Naive thymus-derived CD4-positive, alpha-beta T cell (primary cell): ENCODE data around the gene NOP14. TPM values are rescaled to one million over a fixed set of nuclear protein-coding genes. Genes with fewer than 3 reads are reported as not detected.

ENCODE experiments used
- ATAC-seq: fragments of 150-1000 bp; cut with Tn5 transposase; 2 replicates; pipeline ENCODE4 v1.10.0; 2021; ENCODE audit warnings: mild to moderate bottlenecking, moderate library complexity
- CTCF ChIA-PET: fragments of 350-600 bp; sonication (Branson Sonifier 250); formaldehyde crosslinking; loops from one replicate; lab custom pipeline; 2021; ENCODE audit warnings: antibody characterized with exemption; lab: Charles Lee
- POLR2A ChIA-PET: fragments of 350-600 bp; sonication (Branson Sonifier 250); formaldehyde crosslinking; loops from one replicate; lab custom pipeline; 2021; ENCODE audit warnings: antibody characterized with exemption, inconsistent platforms; lab: Charles Lee
- DNase-seq, 9 donors: peaks; one replicate each; pipeline versions ENCODE4 v3.0.0 to v3.0.0-alpha.2; 2020 to 2022; ENCODE audit warnings: mixed read lengths in 1 of 9
- H3K27ac ChIP-seq: one replicate; pipeline ENCODE4 v1.7.0; 2013; ENCODE audit warnings: mild to moderate bottlenecking, low read depth, low read length, moderate library complexity
- H3K27me3 ChIP-seq, 2 donors: one replicate each; pipeline ENCODE4 v1.7.0; 2013; ENCODE audit warnings: low read length in 2 of 2, mild to moderate bottlenecking in 2 of 2, moderate library complexity in 2 of 2; ENCODE audit not compliant: control insufficient read depth in 2 of 2, insufficient read depth in 2 of 2
- H3K36me3 ChIP-seq, 3 experiments: 1 replicate in 2 of 3; 2 replicates in 1 of 3; pipeline ENCODE4 v1.7.0; 2013; ENCODE audit warnings: low read length in 3 of 3, mild to moderate bottlenecking in 3 of 3, moderate library complexity in 1 of 3; ENCODE audit not compliant: insufficient read depth in 3 of 3, control insufficient read depth in 2 of 3
- H3K4me1 ChIP-seq, 2 donors: one replicate each; pipeline ENCODE4 v1.7.0; 2013; ENCODE audit warnings: low read length in 2 of 2, mild to moderate bottlenecking in 2 of 2, moderate library complexity in 1 of 2; ENCODE audit not compliant: control insufficient read depth in 2 of 2, insufficient read depth in 2 of 2
- H3K4me3 ChIP-seq: 2 replicates; pipeline ENCODE4 v1.7.0; 2013; ENCODE audit warnings: mild to moderate bottlenecking, low read length
- H3K9me3 ChIP-seq, 3 experiments: 1 replicate in 2 of 3; 2 replicates in 1 of 3; pipeline ENCODE4 v1.7.0; 2013; ENCODE audit warnings: low read length in 3 of 3; ENCODE audit not compliant: control insufficient read depth in 2 of 3
- H3K27ac Mint-ChIP-seq, 9 donors: one replicate each; pipeline ENCODE4 v1.8.0; 2020 to 2022; ENCODE audit warnings: mixed read lengths in 9 of 9, mild to moderate bottlenecking in 8 of 9, moderate library complexity in 5 of 9, inconsistent platforms in 2 of 9
- H3K27me3 Mint-ChIP-seq, 5 donors: one replicate each; pipeline ENCODE4 v1.8.0; 2021 to 2022; ENCODE audit warnings: mixed read lengths in 5 of 5, mild to moderate bottlenecking in 1 of 5
- H3K36me3 Mint-ChIP-seq, 5 donors: one replicate each; pipeline ENCODE4 v1.8.0; 2020 to 2022; ENCODE audit warnings: mixed read lengths in 5 of 5, mild to moderate bottlenecking in 3 of 5, inconsistent platforms in 1 of 5
- H3K4me1 Mint-ChIP-seq, 7 donors: one replicate each; pipeline ENCODE4 v1.8.0; 2020 to 2022; ENCODE audit warnings: mixed read lengths in 7 of 7, mild to moderate bottlenecking in 3 of 7, inconsistent platforms in 1 of 7
- H3K4me3 Mint-ChIP-seq, 10 donors: one replicate each; pipeline ENCODE4 v1.8.0; 2020 to 2022; ENCODE audit warnings: mild to moderate bottlenecking in 10 of 10, mixed read lengths in 10 of 10, moderate library complexity in 6 of 10, inconsistent platforms in 2 of 10
- H3K9me3 Mint-ChIP-seq, 11 donors: one replicate each; pipeline ENCODE4 v1.8.0; 2020 to 2022; ENCODE audit warnings: mixed read lengths in 11 of 11, mild to moderate bottlenecking in 4 of 11, inconsistent platforms in 1 of 11, moderate library complexity in 1 of 11
- intact Hi-C, 2 donors: fragments of 100-400 bp; cut with micrococcal nuclease; formaldehyde crosslinking; loops; one replicate each; pipeline ENCODE4 v1.15.1; 2023
- polyA plus RNA-seq, 2 donors: library from polyadenylated mRNA; unstranded; fragments of 300-500 nt; fragmentation: Illumina TruSeq; gene quantifications; one replicate each; pipeline ENCODE4 v1.2.3, GENCODE V29; 2021
- total RNA-seq, 6 experiments: library from RNA in 5 of 6; stranded (reverse) in 5 of 6; gene quantifications; 1 replicate in 5 of 6; 2 replicates in 1 of 6; pipeline ENCODE4 v1.2.3 and lab custom pipeline; 2021 to 2026

Gene NOP14
- total and polyA plus RNA-seq, 7 experiments from 2014 or later, result 12.6 to 59.8 (median 33.7) TPM

GRCh38 chr4:2914256-2915126 lies 48.7 kb downstream of the NOP14 start:
- no peaks in the 10 kb centered on the region for H3K27me3 ChIP-seq
- no peak overlapping the region for H3K4me3 Mint-ChIP-seq
- H3K36me3 Mint-ChIP-seq, result peaks cover 7 to 62% (median 31%) of the 10 kb centered on the region in 5 donors
- peaks cover 8 to 67% (median 23%) of the 10 kb centered on the region in 3 experiments for H3K36me3 ChIP-seq
- H3K4me1 ChIP-seq, result no peaks in the 10 kb centered on the region
- intact Hi-C loops, result no loop called here
- H3K27me3 Mint-ChIP-seq, result no peaks in the 10 kb centered on the region
- H3K4me3 ChIP-seq, result no peak overlapping the region
- no peaks in the 10 kb centered on the region for H3K9me3 ChIP-seq
- H3K27ac ChIP-seq, result no peak overlapping the region
- POLR2A ChIA-PET, result no interaction called here
- H3K4me1 Mint-ChIP-seq, result peaks cover 9 to 29% (median 25%) of the 10 kb centered on the region in 7 donors
- CTCF ChIA-PET, result no interaction called here
- DNase-seq, result no peak
- ATAC-seq, result no peak
- H3K27ac Mint-ChIP-seq, result peak overlapping the region in 6 of 9 donors; percentile 21 to 75 (median 40)
- peaks cover 0 to 5% (median 0%) of the 10 kb centered on the region in 11 donors for H3K9me3 Mint-ChIP-seq

- Mint-ChIP-seq H3K27me3 (no peaks in the 10 kb centered on the region), H3K36me3 (peaks cover 6 to 56% (median 22%) of the 10 kb centered on the region in 5 donors), H3K4me3 (no peak overlapping the region), H3K9me3 (peaks cover 0 to 3% (median 0%) of the 10 kb centered on the region in 11 donors), H3K4me1 (peaks cover 6 to 22% (median 16%) of the 10 kb centered on the region in 7 donors), H3K27ac (peak overlapping the region in 1 of 9 donors; percentile 33)
- H3K27ac ChIP-seq, result no peak overlapping the region
- intact Hi-C loops, result no loop called here
- ATAC-seq (no peak), DNase-seq (no peak)
- peaks cover 13 to 81% (median 24%) of the 10 kb centered on the region in 3 experiments for H3K36me3 ChIP-seq
- ChIA-PET CTCF (no interaction called here), POLR2A (interaction anchor here (0.8 to 1.3 kb wide), 2 partner anchors 49 to 72 kb away, joined by 3 read pairs; no protein-coding TSS in a partner anchor)
- H3K4me1 ChIP-seq, result no peaks in the 10 kb centered on the region
- no peak overlapping the region for H3K4me3 ChIP-seq
- H3K27me3 ChIP-seq, result no peaks in the 10 kb centered on the region
- H3K9me3 ChIP-seq, result no peaks in the 10 kb centered on the region
Observed at GRCh38 chr4:2913168-2913567, 50.0 kb downstream of the NOP14 start.

- H3K27ac Mint-ChIP-seq, result no peak overlapping the region
- no peaks in the 10 kb centered on the region for H3K27me3 Mint-ChIP-seq
- Histone ChIP-seq H3K4me1 (peaks cover 7 to 11% of the 10 kb centered on the region in 2 donors), H3K36me3 (peaks cover 13 to 88% (median 32%) of the 10 kb centered on the region in 3 experiments), H3K27ac (no peak overlapping the region), H3K27me3 (no peaks in the 10 kb centered on the region), H3K4me3 (no peak overlapping the region), H3K9me3 (no peaks in the 10 kb centered on the region)
- POLR2A ChIA-PET, result interaction anchor here (0.7 kb wide), 1 partner anchor 65 kb away, joined by 3 read pairs; no protein-coding TSS in a partner anchor
- DNase-seq, result no peak
- intact Hi-C loops, result no loop called here
- CTCF ChIA-PET, result interaction anchor here (0.6 to 0.7 kb wide), 3 partner anchors 28 to 753 kb away, joined by 3 read pairs; no protein-coding TSS in a partner anchor
- no peak for ATAC-seq
- peaks cover 0 to 3% (median 0%) of the 10 kb centered on the region in 11 donors for H3K9me3 Mint-ChIP-seq
- H3K4me3 Mint-ChIP-seq, result no peak overlapping the region
- H3K36me3 Mint-ChIP-seq, result peaks cover 6 to 51% (median 9%) of the 10 kb centered on the region in 5 donors
- H3K4me1 Mint-ChIP-seq, result peaks cover 6 to 20% (median 12%) of the 10 kb centered on the region in 7 donors
Observed at GRCh38 chr4:2911868-2912267, 51.3 kb downstream of the NOP14 start.

GRCh38 chr4:2910409-2910808 lies 52.8 kb downstream of the NOP14 start:
- Mint-ChIP-seq H3K27ac (peak overlapping the region in 2 of 9 donors; percentile 15 to 34), H3K4me3 (no peak overlapping the region), H3K27me3 (no peaks in the 10 kb centered on the region), H3K4me1 (peaks cover 14 to 31% (median 23%) of the 10 kb centered on the region in 7 donors), H3K9me3 (no peaks in the 10 kb centered on the region), H3K36me3 (peaks cover 4 to 52% (median 16%) of the 10 kb centered on the region in 5 donors)
- no peak overlapping the region for H3K4me3 ChIP-seq
- H3K27ac ChIP-seq, result no peak overlapping the region
- ChIA-PET POLR2A (no interaction called here), CTCF (no interaction called here)
- peaks cover 13 to 80% (median 29%) of the 10 kb centered on the region in 3 experiments for H3K36me3 ChIP-seq
- no peak for DNase-seq
- H3K4me1 ChIP-seq, result peaks cover 15 to 20% of the 10 kb centered on the region in 2 donors
- no peaks in the 10 kb centered on the region for H3K27me3 ChIP-seq
- H3K9me3 ChIP-seq, result no peaks in the 10 kb centered on the region
- intact Hi-C loops, result no loop called here
- no peak for ATAC-seq

- intact Hi-C loops, result no loop called here
- Histone ChIP-seq H3K36me3 (peaks cover 13 to 80% (median 29%) of the 10 kb centered on the region in 3 experiments), H3K27me3 (no peaks in the 10 kb centered on the region), H3K4me1 (peaks cover 15 to 20% of the 10 kb centered on the region in 2 donors), H3K27ac (no peak overlapping the region), H3K9me3 (no peaks in the 10 kb centered on the region), H3K4me3 (no peak overlapping the region)
- ATAC-seq, result no peak
- no peaks in the 10 kb centered on the region for H3K9me3 Mint-ChIP-seq
- ChIA-PET CTCF (interaction anchor here (0.6 kb wide), 1 partner anchor 960 kb away, joined by 3 read pairs; no protein-coding TSS in a partner anchor), POLR2A (no interaction called here)
- no peaks in the 10 kb centered on the region for H3K27me3 Mint-ChIP-seq
- no peak for DNase-seq
- peak overlapping the region in 2 of 9 donors; percentile 38 to 55 for H3K27ac Mint-ChIP-seq
- no peak overlapping the region for H3K4me3 Mint-ChIP-seq
- H3K36me3 Mint-ChIP-seq, result peaks cover under 1 to 50% (median 16%) of the 10 kb centered on the region in 5 donors
- peaks cover 14 to 33% (median 23%) of the 10 kb centered on the region in 7 donors for H3K4me1 Mint-ChIP-seq
Observed at GRCh38 chr4:2909583-2909982, 53.6 kb downstream of the NOP14 start.

GRCh38 chr4:2908686-2909085 lies 54.5 kb downstream of the NOP14 start:
- H3K9me3 ChIP-seq, result no peaks in the 10 kb centered on the region
- Mint-ChIP-seq H3K36me3 (peaks cover 6 to 50% (median 18%) of the 10 kb centered on the region in 5 donors), H3K4me1 (peaks cover 10 to 29% (median 22%) of the 10 kb centered on the region in 7 donors), H3K27ac (peak overlapping the region in 5 of 9 donors; percentile 8 to 81 (median 52)), H3K4me3 (peak overlapping the region in 1 of 10 donors; percentile 16), H3K9me3 (no peaks in the 10 kb centered on the region), H3K27me3 (no peaks in the 10 kb centered on the region)
- DNase-seq, result no peak
- peaks cover 13 to 81% (median 24%) of the 10 kb centered on the region in 3 experiments for H3K36me3 ChIP-seq
- intact Hi-C loops, result no loop called here
- peaks cover 15 to 20% of the 10 kb centered on the region in 2 donors for H3K4me1 ChIP-seq
- no peak for ATAC-seq
- ChIA-PET CTCF (no interaction called here), POLR2A (no interaction called here)
- H3K4me3 ChIP-seq, result no peak overlapping the region
- no peaks in the 10 kb centered on the region for H3K27me3 ChIP-seq
- no peak overlapping the region for H3K27ac ChIP-seq
